ENCODE data around the gene MAPK12. TPM values are rescaled to one million over a fixed set of nuclear protein-coding genes. Genes with fewer than 3 reads are reported as not detected.
A peak's percentile ranks its signal among the peaks of the same experiment; 100 is the strongest.

MAPK12 gene
- total and polyA plus RNA-seq, 4 donors = 0.83 to 2.8 (median 1.9) TPM

DNA sequence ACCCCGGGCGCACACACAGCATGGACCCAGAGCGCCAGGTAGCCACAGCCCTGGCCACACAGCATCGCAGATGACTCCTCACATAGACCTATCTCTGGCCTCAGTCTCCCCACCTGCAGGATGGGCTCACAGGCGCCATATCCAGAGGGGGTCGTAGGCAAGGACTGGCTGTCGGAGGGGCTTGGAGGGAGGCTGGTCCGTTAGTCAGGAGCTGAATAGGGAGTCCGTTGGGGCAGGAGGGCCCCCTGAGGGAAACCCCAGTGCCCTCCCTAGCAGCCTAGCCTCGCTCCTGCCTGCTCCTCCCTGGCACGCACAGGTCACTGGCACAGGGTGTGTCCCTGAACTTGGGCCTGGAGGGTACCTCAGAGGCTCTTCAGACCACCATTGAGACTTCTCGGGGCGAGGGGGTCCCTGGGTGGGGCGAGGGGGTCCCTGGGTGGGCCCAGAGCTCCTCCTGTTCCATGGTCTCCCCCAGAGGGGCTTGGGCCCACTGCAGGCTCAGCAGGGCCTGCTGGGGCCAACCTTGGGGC, 44.0 kb upstream of the MAPK12 start:
- Histone ChIP-seq H3K4me3 (ENCODE audit: low read depth in 1 of 3, low read length in 3 of 3) (peak overlapping the region in 1 of 3 donors; percentile 89), H3K36me3 (ENCODE audit: control insufficient read depth in 4 of 4, insufficient read depth in 3 of 4, low read depth in 1 of 4, low read length in 3 of 4) (no peaks in the 10 kb centered on the region), H3K27me3 (ENCODE audit: control insufficient read depth in 4 of 4, insufficient read depth in 4 of 4, low read length in 3 of 4) (no peaks in the 10 kb centered on the region), H3K9me3 (ENCODE audit: control insufficient read depth in 4 of 4, low read length in 3 of 4) (no peaks in the 10 kb centered on the region), H3K27ac (ENCODE audit: low read depth in 1 of 2, low read length in 2 of 2) (peak overlapping the region; percentile 85 to 90), H3K4me1 (ENCODE audit: control insufficient read depth in 4 of 4, insufficient read depth in 4 of 4, low read length in 3 of 4) (peaks cover 27 to 77% (median 51%) of the 10 kb centered on the region in 4 donors), H3K9ac (ENCODE audit: low read depth in 1 of 2, low read length in 2 of 2) (peak overlapping the region in 1 of 2 donors; percentile 62)
- no peak for DNase-seq (ENCODE audit: low spot score)
- TF ChIP-seq RAD21 (IDR thresholded peaks at IDR 0.05) (no peak), JUND (IDR thresholded peaks at IDR 0.05) (no peak), HNF4A (conservative IDR thresholded peaks at IDR 0.05) (no peak), RXRA (IDR thresholded peaks at IDR 0.05) (no peak), EGR1 (IDR thresholded peaks at IDR 0.05; ENCODE audit: low read depth in 2 of 2) (no peak), HNF4G (IDR thresholded peaks at IDR 0.05) (no peak), YY1 (IDR thresholded peaks at IDR 0.05) (no peak), TAF1 (conservative IDR thresholded peaks at IDR 0.05) (no peak), NR2F2 (IDR thresholded peaks at IDR 0.05) (no peak)
- TF ChIP-seq, protein P1, sequence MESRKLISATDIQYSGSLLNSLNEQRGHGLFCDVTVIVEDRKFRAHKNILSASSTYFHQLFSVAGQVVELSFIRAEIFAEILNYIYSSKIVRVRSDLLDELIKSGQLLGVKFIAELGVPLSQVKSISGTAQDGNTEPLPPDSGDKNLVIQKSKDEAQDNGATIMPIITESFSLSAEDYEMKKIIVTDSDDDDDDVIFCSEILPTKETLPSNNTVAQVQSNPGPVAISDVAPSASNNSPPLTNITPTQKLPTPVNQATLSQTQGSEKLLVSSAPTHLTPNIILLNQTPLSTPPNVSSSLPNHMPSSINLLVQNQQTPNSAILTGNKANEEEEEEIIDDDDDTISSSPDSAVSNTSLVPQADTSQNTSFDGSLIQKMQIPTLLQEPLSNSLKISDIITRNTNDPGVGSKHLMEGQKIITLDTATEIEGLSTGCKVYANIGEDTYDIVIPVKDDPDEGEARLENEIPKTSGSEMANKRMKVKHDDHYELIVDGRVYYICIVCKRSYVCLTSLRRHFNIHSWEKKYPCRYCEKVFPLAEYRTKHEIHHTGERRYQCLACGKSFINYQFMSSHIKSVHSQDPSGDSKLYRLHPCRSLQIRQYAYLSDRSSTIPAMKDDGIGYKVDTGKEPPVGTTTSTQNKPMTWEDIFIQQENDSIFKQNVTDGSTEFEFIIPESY (IDR thresholded peaks at IDR 0.05) = no peak
- TF ChIP-seq, protein P2, sequence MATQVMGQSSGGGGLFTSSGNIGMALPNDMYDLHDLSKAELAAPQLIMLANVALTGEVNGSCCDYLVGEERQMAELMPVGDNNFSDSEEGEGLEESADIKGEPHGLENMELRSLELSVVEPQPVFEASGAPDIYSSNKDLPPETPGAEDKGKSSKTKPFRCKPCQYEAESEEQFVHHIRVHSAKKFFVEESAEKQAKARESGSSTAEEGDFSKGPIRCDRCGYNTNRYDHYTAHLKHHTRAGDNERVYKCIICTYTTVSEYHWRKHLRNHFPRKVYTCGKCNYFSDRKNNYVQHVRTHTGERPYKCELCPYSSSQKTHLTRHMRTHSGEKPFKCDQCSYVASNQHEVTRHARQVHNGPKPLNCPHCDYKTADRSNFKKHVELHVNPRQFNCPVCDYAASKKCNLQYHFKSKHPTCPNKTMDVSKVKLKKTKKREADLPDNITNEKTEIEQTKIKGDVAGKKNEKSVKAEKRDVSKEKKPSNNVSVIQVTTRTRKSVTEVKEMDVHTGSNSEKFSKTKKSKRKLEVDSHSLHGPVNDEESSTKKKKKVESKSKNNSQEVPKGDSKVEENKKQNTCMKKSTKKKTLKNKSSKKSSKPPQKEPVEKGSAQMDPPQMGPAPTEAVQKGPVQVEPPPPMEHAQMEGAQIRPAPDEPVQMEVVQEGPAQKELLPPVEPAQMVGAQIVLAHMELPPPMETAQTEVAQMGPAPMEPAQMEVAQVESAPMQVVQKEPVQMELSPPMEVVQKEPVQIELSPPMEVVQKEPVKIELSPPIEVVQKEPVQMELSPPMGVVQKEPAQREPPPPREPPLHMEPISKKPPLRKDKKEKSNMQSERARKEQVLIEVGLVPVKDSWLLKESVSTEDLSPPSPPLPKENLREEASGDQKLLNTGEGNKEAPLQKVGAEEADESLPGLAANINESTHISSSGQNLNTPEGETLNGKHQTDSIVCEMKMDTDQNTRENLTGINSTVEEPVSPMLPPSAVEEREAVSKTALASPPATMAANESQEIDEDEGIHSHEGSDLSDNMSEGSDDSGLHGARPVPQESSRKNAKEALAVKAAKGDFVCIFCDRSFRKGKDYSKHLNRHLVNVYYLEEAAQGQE (IDR thresholded peaks at IDR 0.05) = no peak
- TF ChIP-seq, protein P3, sequence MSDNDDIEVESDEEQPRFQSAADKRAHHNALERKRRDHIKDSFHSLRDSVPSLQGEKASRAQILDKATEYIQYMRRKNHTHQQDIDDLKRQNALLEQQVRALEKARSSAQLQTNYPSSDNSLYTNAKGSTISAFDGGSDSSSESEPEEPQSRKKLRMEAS (IDR thresholded peaks at IDR 0.05) = no peak
- TF ChIP-seq, protein P4, sequence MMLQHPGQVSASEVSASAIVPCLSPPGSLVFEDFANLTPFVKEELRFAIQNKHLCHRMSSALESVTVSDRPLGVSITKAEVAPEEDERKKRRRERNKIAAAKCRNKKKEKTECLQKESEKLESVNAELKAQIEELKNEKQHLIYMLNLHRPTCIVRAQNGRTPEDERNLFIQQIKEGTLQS (IDR thresholded peaks at IDR 0.05) = no peak
- 68% methylated on average over 14 of the region's 14 CpGs for WGBS

DNA sequence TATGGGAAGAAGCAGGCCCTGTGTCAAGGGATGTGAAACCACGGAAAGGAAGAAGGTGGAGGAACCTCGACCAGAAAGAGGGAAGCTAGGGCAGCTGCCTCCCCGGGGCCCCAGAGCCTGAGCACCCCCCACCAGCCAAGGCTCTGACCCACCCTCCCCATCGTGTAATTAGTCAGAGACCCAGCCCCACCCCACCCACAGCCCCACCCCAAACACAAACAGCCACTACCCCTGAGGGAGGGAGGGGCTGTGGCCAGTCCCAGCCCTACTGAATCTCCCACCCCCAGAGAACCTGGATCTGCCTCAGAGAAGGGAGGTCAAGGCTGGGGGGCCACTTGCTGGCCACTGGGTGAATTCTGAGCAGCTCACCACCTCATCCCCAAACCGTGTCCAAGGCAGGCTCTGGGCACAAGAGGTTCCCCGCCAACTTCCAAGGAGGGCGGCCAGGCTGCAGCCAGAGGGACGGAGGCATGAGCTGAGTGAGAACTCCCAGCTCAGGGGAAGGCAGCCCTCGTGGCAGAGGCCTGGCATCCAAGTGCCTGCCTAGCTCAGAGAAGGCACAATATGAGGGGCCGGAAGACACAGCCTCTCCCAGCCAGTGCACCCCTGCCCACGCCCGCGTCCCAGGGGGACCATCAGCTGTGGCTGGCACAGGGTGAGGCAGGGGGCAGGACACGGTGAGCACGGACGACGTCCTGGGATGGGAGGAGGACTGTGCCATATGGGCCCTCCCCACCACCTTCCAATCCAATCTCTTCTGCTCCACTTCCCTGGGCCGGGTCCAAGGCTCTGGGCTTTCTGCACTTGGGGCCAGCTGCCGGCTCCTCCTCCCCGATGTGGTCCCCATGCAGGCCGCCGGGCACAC, 43.3 kb upstream of the MAPK12 start:
- no peak for DNase-seq (ENCODE audit: low spot score)
- H3K27ac ChIP-seq (ENCODE audit: low read depth in 1 of 2, low read length in 2 of 2) = peak overlapping the region; percentile 85 to 90
- peaks cover 31 to 84% (median 52%) of the 10 kb centered on the region in 4 donors for H3K4me1 ChIP-seq (ENCODE audit: control insufficient read depth in 4 of 4, insufficient read depth in 4 of 4, low read length in 3 of 4)
- peak overlapping the region in 1 of 3 donors; percentile 89 for H3K4me3 ChIP-seq (ENCODE audit: low read depth in 1 of 3, low read length in 3 of 3)
- TF ChIP-seq TAF1 (conservative IDR thresholded peaks at IDR 0.05) = no peak
- no peak for TF ChIP-seq HNF4G (IDR thresholded peaks at IDR 0.05)
- no peak for TF ChIP-seq NR2F2 (IDR thresholded peaks at IDR 0.05)
- TF ChIP-seq GABPA (IDR thresholded peaks at IDR 0.05 in 1 of 2, conservative IDR thresholded peaks at IDR 0.05 in 1 of 2) = no peak
- no peak for TF ChIP-seq EGR1 (IDR thresholded peaks at IDR 0.05; ENCODE audit: low read depth in 2 of 2)
- TF ChIP-seq, protein P4 (IDR thresholded peaks at IDR 0.05) = no peak
- TF ChIP-seq, protein P2 (IDR thresholded peaks at IDR 0.05) = no peak
- no peak for TF ChIP-seq HNF4A (conservative IDR thresholded peaks at IDR 0.05)
- TF ChIP-seq, protein P3 (IDR thresholded peaks at IDR 0.05) = no peak
- no peak for TF ChIP-seq JUND (IDR thresholded peaks at IDR 0.05)
- TF ChIP-seq, protein P1 (IDR thresholded peaks at IDR 0.05) = no peak
- H3K27me3 ChIP-seq (ENCODE audit: control insufficient read depth in 4 of 4, insufficient read depth in 4 of 4, low read length in 3 of 4) = no peaks in the 10 kb centered on the region
- no peaks in the 10 kb centered on the region for H3K36me3 ChIP-seq (ENCODE audit: control insufficient read depth in 4 of 4, insufficient read depth in 3 of 4, low read depth in 1 of 4, low read length in 3 of 4)
- peak overlapping the region in 1 of 2 donors; percentile 19 for H3K9ac ChIP-seq (ENCODE audit: low read depth in 1 of 2, low read length in 2 of 2)
- 62% methylated on average over 22 of the region's 22 CpGs for WGBS
- no peaks in the 10 kb centered on the region for H3K9me3 ChIP-seq (ENCODE audit: control insufficient read depth in 4 of 4, low read length in 3 of 4)

Data from liver (tissue), 9 donors.